SH-SY5Y (cell line): Measurements from ENCODE around the gene AMOTL2.

Source experiments
- GATA2 ChIP-seq: IDR thresholded peaks from 2 replicates; pipeline ENCODE4 v1.6.1; 2011; ENCODE audit warnings: mild to moderate bottlenecking, low read depth, low read length
- GATA3 ChIP-seq: IDR thresholded peaks from 2 replicates; pipeline ENCODE4 v1.6.1; 2011; ENCODE audit warnings: low read depth, mild to moderate bottlenecking, low read length, moderate library complexity

DNA sequence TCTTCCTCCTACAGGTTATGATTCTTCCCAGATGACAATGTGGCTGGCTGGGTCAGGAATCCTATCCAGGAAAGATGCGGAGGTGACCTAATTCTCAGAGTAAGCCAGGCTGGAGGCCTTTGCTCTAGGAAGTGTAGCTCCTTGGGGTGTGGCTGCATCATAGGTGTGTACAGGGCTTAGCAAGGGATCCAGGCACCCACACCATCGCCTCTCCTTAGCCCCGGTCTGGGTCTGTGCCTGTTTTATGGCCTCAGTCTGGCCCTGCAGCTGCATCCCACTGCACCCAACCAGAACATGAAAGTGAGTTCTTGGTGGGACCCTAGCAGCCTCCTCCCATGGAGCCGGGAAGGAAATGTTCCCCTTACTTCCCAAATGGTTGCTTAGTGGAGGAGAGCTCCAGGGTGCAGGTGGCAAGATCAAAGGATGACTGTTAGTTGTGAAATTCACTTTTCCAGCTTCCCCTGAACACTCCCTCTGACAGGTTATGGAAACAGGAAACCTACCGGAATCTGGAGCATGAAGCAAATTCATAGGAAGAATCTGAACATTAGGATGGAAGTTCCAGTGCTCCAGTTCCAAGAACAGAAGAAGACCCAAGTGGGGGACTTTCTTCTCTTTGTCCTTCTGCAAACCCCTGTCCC is 2.7 kb upstream of the AMOTL2 start:
- TF ChIP-seq GATA2 (no peak), GATA3 (no peak)
